Mesenchymal stem cell (in vitro differentiated cells and primary cell): ENCODE data around the gene ADAMTS8.

ENCODE experiments used
- DNase-seq: peaks from one replicate; pipeline ENCODE4 v3.0.0-alpha.2; 2013
- H2AFZ ChIP-seq: one replicate; pipeline ENCODE4 v1.6.1; 2013; ENCODE audit warnings: low read depth, mild to moderate bottlenecking, control low read depth, inconsistent platforms, low read length, moderate library complexity
- H2AK5ac ChIP-seq: 2 replicates; pipeline ENCODE4 v1.6.1; 2013; ENCODE audit warnings: low read length, moderate library complexity, mild to moderate bottlenecking, inconsistent platforms; ENCODE audit not compliant: severe bottlenecking
- H2BK120ac ChIP-seq: one replicate; pipeline ENCODE4 v1.6.1; 2013; ENCODE audit warnings: low read depth, mild to moderate bottlenecking, inconsistent platforms, low read length, moderate library complexity
- H2BK12ac ChIP-seq, 2 experiments: one replicate each; pipeline ENCODE4 v1.6.1; 2013; ENCODE audit warnings: inconsistent platforms in 2 of 2, low read length in 2 of 2, mild to moderate bottlenecking in 2 of 2, moderate library complexity in 2 of 2, control low read depth in 1 of 2
- H2BK15ac ChIP-seq: one replicate; pipeline ENCODE4 v1.6.1; 2013; ENCODE audit warnings: mild to moderate bottlenecking, low read depth, inconsistent platforms; ENCODE audit not compliant: poor library complexity, severe bottlenecking
- H2BK5ac ChIP-seq: 2 replicates; pipeline ENCODE4 v1.6.1; 2013; ENCODE audit warnings: low read depth, mild to moderate bottlenecking, low read length, control low read depth, inconsistent platforms; ENCODE audit not compliant: poor library complexity, severe bottlenecking
- H3K14ac ChIP-seq, 2 experiments: one replicate each; pipeline ENCODE4 v1.6.1; 2013; ENCODE audit warnings: inconsistent platforms in 2 of 2, low read length in 2 of 2, control low read depth in 1 of 2, mild to moderate bottlenecking in 1 of 2, moderate library complexity in 1 of 2
- H3K18ac ChIP-seq, 2 experiments: one replicate each; pipeline ENCODE4 v1.6.1; 2013; ENCODE audit warnings: inconsistent platforms in 2 of 2, low read length in 2 of 2, control low read depth in 1 of 2, low read depth in 1 of 2, mild to moderate bottlenecking in 1 of 2
- H3K23ac ChIP-seq, 2 experiments: one replicate each; pipeline ENCODE4 v1.6.1; 2013; ENCODE audit warnings: inconsistent platforms in 2 of 2, low read length in 2 of 2, mild to moderate bottlenecking in 2 of 2, moderate library complexity in 2 of 2, control low read depth in 1 of 2
- H3K27ac ChIP-seq: 2 replicates; pipeline ENCODE4 v1.5.1; 2013; ENCODE audit warnings: mild to moderate bottlenecking, moderate library complexity, low read length, control low read depth, inconsistent platforms; ENCODE audit not compliant: poor library complexity, severe bottlenecking
- H3K27me3 ChIP-seq, 2 experiments: 2 replicates each; pipeline versions ENCODE4 v1.6.1 to v1.7.0; 2013; ENCODE audit warnings: low read length in 2 of 2, mild to moderate bottlenecking in 2 of 2, moderate library complexity in 2 of 2, control low read depth in 1 of 2, inconsistent platforms in 1 of 2; ENCODE audit not compliant: control insufficient read depth in 1 of 2, insufficient read depth in 1 of 2
- H3K36me3 ChIP-seq, 2 experiments: 2 replicates each; pipeline versions ENCODE4 v1.6.1 to v1.7.0; 2013; ENCODE audit warnings: low read length in 2 of 2, control low read depth in 1 of 2, inconsistent platforms in 1 of 2, low read depth in 1 of 2, mild to moderate bottlenecking in 1 of 2; ENCODE audit not compliant: insufficient read depth in 2 of 2, control insufficient read depth in 1 of 2
- H3K4ac ChIP-seq, 2 experiments: one replicate each; pipeline ENCODE4 v1.6.1; 2013; ENCODE audit warnings: inconsistent platforms in 2 of 2, low read length in 2 of 2, mild to moderate bottlenecking in 2 of 2, moderate library complexity in 2 of 2, control low read depth in 1 of 2, low read depth in 1 of 2
- H3K4me1 ChIP-seq: 2 replicates; pipeline ENCODE4 v1.6.1; 2013; ENCODE audit warnings: low read depth, low read length, control low read depth; ENCODE audit not compliant: control insufficient read depth, insufficient read depth
- H3K4me2 ChIP-seq: 2 replicates; pipeline ENCODE4 v1.6.1; 2013; ENCODE audit warnings: low read length, mild to moderate bottlenecking, inconsistent platforms; ENCODE audit not compliant: poor library complexity, severe bottlenecking
- H3K4me3 ChIP-seq, 2 experiments: 2 replicates each; pipeline versions ENCODE4 v1.5.1 to v1.7.0; 2013; ENCODE audit warnings: low read length in 2 of 2, mild to moderate bottlenecking in 2 of 2, control low read depth in 1 of 2, low read depth in 1 of 2; ENCODE audit not compliant: insufficient read depth in 1 of 2
- H3K79me1 ChIP-seq: replicated peaks from 2 replicates; pipeline ENCODE4 v1.6.1; 2013; ENCODE audit warnings: mild to moderate bottlenecking, control low read depth, low read length, inconsistent platforms; ENCODE audit not compliant: poor library complexity, severe bottlenecking
- H3K9ac ChIP-seq: 2 replicates; pipeline ENCODE4 v1.7.0; 2013; ENCODE audit warnings: mild to moderate bottlenecking, low read length, moderate library complexity
- H3K9me3 ChIP-seq: 2 replicates; pipeline ENCODE4 v1.7.0; 2013; ENCODE audit warnings: mild to moderate bottlenecking, low read length; ENCODE audit not compliant: control insufficient read depth
- H4K8ac ChIP-seq: one replicate; pipeline ENCODE4 v1.6.1; 2013; ENCODE audit warnings: inconsistent platforms, mild to moderate bottlenecking, low read length, moderate library complexity
- H4K91ac ChIP-seq: one replicate; pipeline ENCODE4 v1.6.1; 2013; ENCODE audit warnings: mild to moderate bottlenecking, low read length, inconsistent platforms
- WGBS: methylation state at CpG from one replicate; pipeline ENCODE4 v1.1.7; 2013; ENCODE audit warnings: mixed read lengths; 5-methylcytosine and 5-hydroxymethylcytosine counted together

Gene ADAMTS8

DNA sequence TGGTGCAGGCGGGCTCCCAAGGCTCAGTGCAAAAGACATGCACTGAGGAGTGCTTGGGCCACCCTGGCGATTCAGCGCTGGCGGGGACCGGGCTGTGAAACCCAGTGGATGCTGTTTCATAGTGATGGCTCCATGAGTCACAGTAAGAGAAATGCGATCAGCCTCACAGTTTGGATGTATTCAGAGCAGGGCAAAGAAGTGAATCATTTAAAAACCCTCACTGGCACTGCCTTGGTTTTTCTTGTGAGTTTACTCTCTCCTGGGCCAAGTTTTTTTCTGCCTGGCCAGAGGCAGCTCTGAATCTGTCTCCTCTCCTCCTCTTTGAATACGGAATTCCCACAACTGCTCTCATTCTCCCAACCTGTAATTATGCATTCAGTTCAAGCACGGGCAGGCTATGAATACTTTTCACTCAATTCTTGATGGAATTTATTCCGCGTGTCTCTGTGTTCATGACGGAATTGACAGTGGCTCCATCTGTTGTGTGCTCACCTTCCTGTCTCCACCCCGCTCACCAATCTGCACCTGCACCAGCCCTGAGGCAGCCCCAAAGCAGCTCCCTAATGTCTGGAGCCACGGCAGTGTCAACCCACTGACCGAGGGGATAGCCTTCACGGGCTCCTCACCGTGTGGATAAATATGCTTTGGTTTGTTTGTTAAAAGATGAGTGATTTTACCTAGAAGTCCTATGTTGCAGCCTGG lies 14.9 kb downstream of the ADAMTS8 start:
- Histone ChIP-seq H3K4me1 (peaks cover 15% of the 10 kb centered on the region), H3K18ac (no peak overlapping the region), H4K91ac (no peak overlapping the region), H2BK12ac (no peak overlapping the region), H3K79me1 (no peaks in the 10 kb centered on the region), H4K8ac (peak overlapping the region; percentile 4), H3K14ac (no peak overlapping the region), H3K4ac (no peak overlapping the region), H2AFZ (peak overlapping the region; percentile 49), H3K9ac (no peak overlapping the region), H2AK5ac (no peak overlapping the region), H3K9me3 (no peaks in the 10 kb centered on the region), H3K27me3 (peaks cover 0 to 55% of the 10 kb centered on the region in 2 experiments), H3K4me2 (no peak overlapping the region), H2BK15ac (no peak overlapping the region), H3K27ac (no peak overlapping the region), H3K4me3 (no peak overlapping the region), H3K36me3 (peaks cover 0 to 3% of the 10 kb centered on the region in 2 experiments), H2BK5ac (no peak overlapping the region), H2BK120ac (no peak overlapping the region), H3K23ac (no peak overlapping the region)
- DNase-seq: peak; percentile 59
- WGBS: 85% methylated on average over 16 of the region's 16 CpGs

DNA sequence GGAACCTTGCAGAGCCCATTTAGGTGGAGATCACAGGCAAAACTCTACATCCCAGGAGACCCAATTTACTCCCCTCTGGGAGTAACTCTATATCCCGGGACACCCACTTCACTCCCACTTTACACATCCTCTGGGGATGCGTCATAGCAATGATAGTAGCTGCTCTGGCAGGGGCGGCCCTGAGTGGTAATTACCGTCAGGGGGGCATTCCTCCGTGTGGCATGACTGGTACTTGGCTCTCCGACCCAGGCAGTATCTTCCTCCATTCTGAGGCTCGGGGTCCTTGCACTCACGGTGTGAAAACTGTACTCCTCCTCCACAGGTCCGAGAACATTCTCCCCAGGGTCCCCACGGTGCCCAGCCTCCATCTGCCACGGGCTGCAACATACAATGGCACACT lies 17.2 kb downstream of the ADAMTS8 start:
- H3K4me2 ChIP-seq: no peak overlapping the region
- no peak overlapping the region for H2AFZ ChIP-seq
- DNase-seq: no peak
- H3K27ac ChIP-seq: no peak overlapping the region
- no peak overlapping the region for H3K23ac ChIP-seq
- no peaks in the 10 kb centered on the region for H3K9me3 ChIP-seq
- 85% methylated on average over 11 of the region's 11 CpGs for WGBS
- no peak overlapping the region for H3K14ac ChIP-seq
- peaks cover 14% of the 10 kb centered on the region for H3K4me1 ChIP-seq
- no peak overlapping the region for H2BK120ac ChIP-seq
- no peak overlapping the region for H4K8ac ChIP-seq
- no peak overlapping the region for H3K9ac ChIP-seq
- H3K4ac ChIP-seq: no peak overlapping the region
- no peak overlapping the region for H2AK5ac ChIP-seq
- peaks cover 0 to 58% of the 10 kb centered on the region in 2 experiments for H3K27me3 ChIP-seq
- H3K36me3 ChIP-seq: peaks cover 0 to 3% of the 10 kb centered on the region in 2 experiments
- no peak overlapping the region for H2BK15ac ChIP-seq
- H2BK12ac ChIP-seq: no peak overlapping the region
- no peak overlapping the region for H3K4me3 ChIP-seq
- H4K91ac ChIP-seq: no peak overlapping the region
- H3K18ac ChIP-seq: no peak overlapping the region
- H3K79me1 ChIP-seq: no peaks in the 10 kb centered on the region
- no peak overlapping the region for H2BK5ac ChIP-seq

GRCh38 chr11:130409594-130410388 lies 18.6 kb downstream of the ADAMTS8 start:
- Histone ChIP-seq H2BK5ac (no peak overlapping the region), H3K18ac (no peak overlapping the region), H3K23ac (no peak overlapping the region), H2AK5ac (no peak overlapping the region), H2AFZ (no peak overlapping the region), H3K36me3 (peaks cover 0 to 3% of the 10 kb centered on the region in 2 experiments), H3K4me2 (no peak overlapping the region), H2BK12ac (no peak overlapping the region), H3K4ac (no peak overlapping the region), H4K91ac (no peak overlapping the region), H3K27me3 (peaks cover 0 to 65% of the 10 kb centered on the region in 2 experiments), H3K9me3 (no peaks in the 10 kb centered on the region), H3K14ac (no peak overlapping the region), H3K9ac (no peak overlapping the region), H3K4me3 (no peak overlapping the region), H2BK120ac (no peak overlapping the region), H3K79me1 (no peaks in the 10 kb centered on the region), H3K27ac (no peak overlapping the region), H2BK15ac (no peak overlapping the region), H4K8ac (no peak overlapping the region), H3K4me1 (peaks cover 11% of the 10 kb centered on the region)
- WGBS: 78% methylated on average over 4 of the region's 7 CpGs
- DNase-seq: no peak

DNA sequence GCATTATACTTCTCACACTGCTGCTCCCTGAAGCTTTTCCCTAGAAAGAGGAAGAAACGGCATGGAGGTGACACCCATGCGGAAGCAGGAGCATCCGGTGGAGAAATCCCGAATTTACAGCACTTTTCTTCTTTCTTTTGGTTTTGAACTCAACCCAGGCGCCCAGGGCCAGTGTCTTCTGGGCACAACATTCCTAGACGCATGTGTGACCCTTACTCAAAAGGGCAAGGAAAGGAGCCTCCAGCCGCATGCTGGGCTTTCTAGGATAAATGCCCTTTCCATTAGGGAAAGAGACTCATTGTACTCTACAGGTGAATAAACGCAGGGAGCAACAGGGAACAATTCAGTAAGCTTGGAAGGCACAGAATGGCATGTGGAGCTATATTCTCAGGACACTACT lies 19.5 kb downstream of the ADAMTS8 start:
- no peak for DNase-seq
- Histone ChIP-seq H3K4me3 (no peak overlapping the region), H3K23ac (no peak overlapping the region), H2BK15ac (no peak overlapping the region), H4K91ac (no peak overlapping the region), H3K27ac (no peak overlapping the region), H3K9me3 (no peaks in the 10 kb centered on the region), H3K18ac (no peak overlapping the region), H3K36me3 (peaks cover 0 to 3% of the 10 kb centered on the region in 2 experiments), H2AFZ (no peak overlapping the region), H3K4me1 (peaks cover 10% of the 10 kb centered on the region), H3K79me1 (no peaks in the 10 kb centered on the region), H3K27me3 (peaks cover 0 to 61% of the 10 kb centered on the region in 2 experiments), H2BK120ac (no peak overlapping the region), H3K14ac (no peak overlapping the region), H2BK5ac (no peak overlapping the region), H3K4ac (no peak overlapping the region), H2BK12ac (no peak overlapping the region), H2AK5ac (no peak overlapping the region), H3K9ac (no peak overlapping the region), H3K4me2 (no peak overlapping the region), H4K8ac (no peak overlapping the region)
- WGBS: 93% methylated on average over 8 of the region's 8 CpGs
